Measurements from ENCODE around the gene SERPINB12.

Gene SERPINB12

GRCh38 chr18:63575681-63576080 is 33.5 kb downstream of the SERPINB12 start:
- TF ChIP-seq FOXP2 (optimal IDR thresholded peaks at IDR 0.05; ENCODE audit: borderline replicate concordance, extremely low read depth, extremely low read length, insufficient read depth), result no peak
- TF ChIP-seq TAF1 (IDR thresholded peaks at IDR 0.05; ENCODE audit: borderline replicate concordance, insufficient read depth, low read length), result no peak
- TF ChIP-seq SIN3A (IDR thresholded peaks at IDR 0.05; ENCODE audit: borderline replicate concordance, insufficient read depth, low read length), result no peak
- TF ChIP-seq POLR2AphosphoS5 (IDR thresholded peaks at IDR 0.05; ENCODE audit: low read depth, low read length), result no peak
- TF ChIP-seq, protein P1, sequence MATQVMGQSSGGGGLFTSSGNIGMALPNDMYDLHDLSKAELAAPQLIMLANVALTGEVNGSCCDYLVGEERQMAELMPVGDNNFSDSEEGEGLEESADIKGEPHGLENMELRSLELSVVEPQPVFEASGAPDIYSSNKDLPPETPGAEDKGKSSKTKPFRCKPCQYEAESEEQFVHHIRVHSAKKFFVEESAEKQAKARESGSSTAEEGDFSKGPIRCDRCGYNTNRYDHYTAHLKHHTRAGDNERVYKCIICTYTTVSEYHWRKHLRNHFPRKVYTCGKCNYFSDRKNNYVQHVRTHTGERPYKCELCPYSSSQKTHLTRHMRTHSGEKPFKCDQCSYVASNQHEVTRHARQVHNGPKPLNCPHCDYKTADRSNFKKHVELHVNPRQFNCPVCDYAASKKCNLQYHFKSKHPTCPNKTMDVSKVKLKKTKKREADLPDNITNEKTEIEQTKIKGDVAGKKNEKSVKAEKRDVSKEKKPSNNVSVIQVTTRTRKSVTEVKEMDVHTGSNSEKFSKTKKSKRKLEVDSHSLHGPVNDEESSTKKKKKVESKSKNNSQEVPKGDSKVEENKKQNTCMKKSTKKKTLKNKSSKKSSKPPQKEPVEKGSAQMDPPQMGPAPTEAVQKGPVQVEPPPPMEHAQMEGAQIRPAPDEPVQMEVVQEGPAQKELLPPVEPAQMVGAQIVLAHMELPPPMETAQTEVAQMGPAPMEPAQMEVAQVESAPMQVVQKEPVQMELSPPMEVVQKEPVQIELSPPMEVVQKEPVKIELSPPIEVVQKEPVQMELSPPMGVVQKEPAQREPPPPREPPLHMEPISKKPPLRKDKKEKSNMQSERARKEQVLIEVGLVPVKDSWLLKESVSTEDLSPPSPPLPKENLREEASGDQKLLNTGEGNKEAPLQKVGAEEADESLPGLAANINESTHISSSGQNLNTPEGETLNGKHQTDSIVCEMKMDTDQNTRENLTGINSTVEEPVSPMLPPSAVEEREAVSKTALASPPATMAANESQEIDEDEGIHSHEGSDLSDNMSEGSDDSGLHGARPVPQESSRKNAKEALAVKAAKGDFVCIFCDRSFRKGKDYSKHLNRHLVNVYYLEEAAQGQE (IDR thresholded peaks at IDR 0.05; ENCODE audit: insufficient read depth in 1 of 2, low read depth in 2 of 2, low read length in 2 of 2), result no peak

DNA sequence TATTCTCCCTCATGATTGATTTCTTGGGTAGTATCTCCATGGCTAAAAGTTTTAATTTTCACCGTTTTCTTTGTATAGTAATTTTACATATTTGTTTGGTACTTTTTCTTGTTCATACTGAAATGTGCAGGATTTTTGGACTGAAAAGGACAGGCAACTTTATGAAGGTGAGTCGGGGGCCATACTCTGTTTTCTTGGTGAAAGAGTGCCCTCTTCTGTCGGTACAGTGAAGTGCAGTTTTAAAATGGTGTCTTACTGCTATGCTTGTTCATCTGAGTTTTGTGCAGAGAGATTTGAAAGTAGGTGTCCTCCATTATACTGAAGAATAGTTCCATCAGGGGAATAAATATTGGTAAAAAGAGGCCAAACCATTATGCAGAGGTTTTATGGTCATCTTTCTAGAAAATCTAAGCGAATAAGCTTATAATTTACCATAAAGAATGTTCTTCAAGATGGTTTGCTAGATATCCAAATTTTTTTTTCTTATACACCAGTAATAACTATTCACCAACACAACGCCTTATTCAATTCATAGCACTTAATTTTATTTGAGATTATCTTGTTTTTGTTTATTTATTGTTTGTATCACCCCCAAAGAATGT is 36.3 kb downstream of the SERPINB12 start:
- TF ChIP-seq POLR2AphosphoS5 (IDR thresholded peaks at IDR 0.05; ENCODE audit: low read depth, low read length), result no peak
- TF ChIP-seq, protein P1 (IDR thresholded peaks at IDR 0.05; ENCODE audit: insufficient read depth in 1 of 2, low read depth in 2 of 2, low read length in 2 of 2), result no peak
- no peak for TF ChIP-seq SIN3A (IDR thresholded peaks at IDR 0.05; ENCODE audit: borderline replicate concordance, insufficient read depth, low read length)
- no peak for TF ChIP-seq TAF1 (IDR thresholded peaks at IDR 0.05; ENCODE audit: borderline replicate concordance, insufficient read depth, low read length)
- TF ChIP-seq FOXP2 (optimal IDR thresholded peaks at IDR 0.05; ENCODE audit: borderline replicate concordance, extremely low read depth, extremely low read length, insufficient read depth), result no peak

DNA sequence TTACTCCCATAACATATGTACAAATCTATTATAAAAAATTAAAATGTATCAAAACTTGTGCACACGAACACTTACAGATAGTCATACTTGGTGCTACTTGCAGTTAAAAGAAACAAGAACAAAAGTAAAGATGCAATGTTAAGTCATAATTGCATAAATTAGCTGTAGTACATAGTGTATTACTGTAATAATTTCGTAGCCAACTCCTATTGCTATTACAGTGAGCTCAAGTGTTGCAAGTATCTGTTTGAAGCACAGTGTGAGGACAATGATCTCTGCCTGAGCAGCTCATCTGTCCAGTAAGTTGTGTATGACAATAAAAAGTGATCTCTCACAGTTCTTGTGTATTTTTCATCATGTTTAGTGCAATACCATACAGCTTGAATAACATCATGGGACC is 37.4 kb downstream of the SERPINB12 start:
- no peak for TF ChIP-seq POLR2AphosphoS5 (IDR thresholded peaks at IDR 0.05; ENCODE audit: low read depth, low read length)
- TF ChIP-seq SIN3A (IDR thresholded peaks at IDR 0.05; ENCODE audit: borderline replicate concordance, insufficient read depth, low read length), result no peak
- no peak for TF ChIP-seq TAF1 (IDR thresholded peaks at IDR 0.05; ENCODE audit: borderline replicate concordance, insufficient read depth, low read length)
- no peak for TF ChIP-seq FOXP2 (optimal IDR thresholded peaks at IDR 0.05; ENCODE audit: borderline replicate concordance, extremely low read depth, extremely low read length, insufficient read depth)
- TF ChIP-seq, protein P1 (IDR thresholded peaks at IDR 0.05; ENCODE audit: insufficient read depth in 1 of 2, low read depth in 2 of 2, low read length in 2 of 2), result no peak

- TF ChIP-seq FOXP2 (optimal IDR thresholded peaks at IDR 0.05; ENCODE audit: borderline replicate concordance, extremely low read depth, extremely low read length, insufficient read depth) (no peak), TAF1 (IDR thresholded peaks at IDR 0.05; ENCODE audit: borderline replicate concordance, insufficient read depth, low read length) (no peak), SIN3A (IDR thresholded peaks at IDR 0.05; ENCODE audit: borderline replicate concordance, insufficient read depth, low read length) (no peak), POLR2AphosphoS5 (IDR thresholded peaks at IDR 0.05; ENCODE audit: low read depth, low read length) (no peak)
- TF ChIP-seq, protein P1 (IDR thresholded peaks at IDR 0.05; ENCODE audit: insufficient read depth in 1 of 2, low read depth in 2 of 2, low read length in 2 of 2), result no peak
Measured at GRCh38 chr18:63585988-63586387, 43.8 kb downstream of the SERPINB12 start.
